WERI-Rb-1 (cell line): ENCODE data around the gene GPR25.

Source experiments
- DNase-seq: peaks from one replicate; pipeline ENCODE4 v3.0.0-alpha.2; 2020
- H3K27ac ChIP-seq: fragments of 250-450 bp; sonication (Bioruptor Pico); 2 replicates; pipeline ENCODE4 v1.5.1; 2020; ENCODE audit warnings: mild to moderate bottlenecking, moderate library complexity
- H3K27me3 ChIP-seq: fragments of 250-450 bp; sonication (Bioruptor Pico); 2 replicates; pipeline ENCODE4 v1.5.1; 2021; ENCODE audit warnings: mild to moderate bottlenecking, low read depth, moderate library complexity; ENCODE audit not compliant: insufficient read depth, severe bottlenecking
- H3K36me3 ChIP-seq: fragments of 250-450 bp; sonication (Bioruptor Pico); 2 replicates; pipeline ENCODE4 v1.5.1; 2020; ENCODE audit warnings: mild to moderate bottlenecking, moderate library complexity
- H3K4me3 ChIP-seq: 2 replicates; pipeline ENCODE4 v1.5.1; 2011; ENCODE audit warnings: low read depth, mild to moderate bottlenecking, control low read depth, low read length
- H3K9me3 ChIP-seq: fragments of 250-450 bp; sonication (Bioruptor Pico); 2 replicates; pipeline ENCODE4 v1.5.1; 2021; ENCODE audit warnings: mild to moderate bottlenecking, moderate library complexity; ENCODE audit not compliant: severe bottlenecking
- CTCF ChIP-seq: IDR thresholded peaks from 2 replicates; pipeline ENCODE4 v1.5.1; 2011; ENCODE audit warnings: low read depth, mild to moderate bottlenecking, control low read depth, inconsistent platforms, low read length

The GPR25 gene

GRCh38 chr1:200895801-200896530 lies 23.2 kb downstream of the GPR25 start:
- H3K27ac ChIP-seq, result no peak overlapping the region
- no peak for TF ChIP-seq CTCF
- DNase-seq, result no peak

GRCh38 chr1:200896531-200897196 lies 23.9 kb downstream of the GPR25 start:
- no peak for DNase-seq
- Histone ChIP-seq H3K4me3 (no peak overlapping the region), H3K27ac (no peak overlapping the region), H3K9me3 (no peaks in the 10 kb centered on the region), H3K36me3 (peaks cover 12% of the 10 kb centered on the region), H3K27me3 (no peaks in the 10 kb centered on the region)
- no peak for TF ChIP-seq CTCF

More at GRCh38 chr1:200895801-200896530, 23.2 kb downstream of the GPR25 start:
- no peaks in the 10 kb centered on the region for H3K27me3 ChIP-seq
- H3K4me3 ChIP-seq, result no peak overlapping the region
- no peaks in the 10 kb centered on the region for H3K9me3 ChIP-seq
- H3K36me3 ChIP-seq, result peaks cover 6% of the 10 kb centered on the region; the same call in 1 of the 2 replicates

- DNase-seq, result no peak
- no peak for TF ChIP-seq CTCF
- no peaks in the 10 kb centered on the region for H3K27me3 ChIP-seq
- H3K9me3 ChIP-seq, result no peaks in the 10 kb centered on the region
- no peak overlapping the region for H3K27ac ChIP-seq
- peaks cover 17% of the 10 kb centered on the region for H3K36me3 ChIP-seq
- H3K4me3 ChIP-seq, result no peak overlapping the region
These were observed 24.5 kb downstream of the GPR25 start for GRCh38 chr1:200897259-200897658.

- Histone ChIP-seq H3K9me3 (no peaks in the 10 kb centered on the region), H3K4me3 (no peak overlapping the region), H3K27me3 (no peaks in the 10 kb centered on the region), H3K27ac (no peak overlapping the region), H3K36me3 (peaks cover 17% of the 10 kb centered on the region)
- no peak for TF ChIP-seq CTCF
- no peak for DNase-seq
These were observed 26.2 kb downstream of the GPR25 start for GRCh38 chr1:200899015-200899386.

GRCh38 chr1:200899451-200899915 lies 26.7 kb downstream of the GPR25 start:
- no peak overlapping the region for H3K4me3 ChIP-seq
- H3K9me3 ChIP-seq, result no peaks in the 10 kb centered on the region
- H3K27ac ChIP-seq, result no peak overlapping the region
- no peaks in the 10 kb centered on the region for H3K27me3 ChIP-seq
- H3K36me3 ChIP-seq, result peaks cover 17% of the 10 kb centered on the region
- no peak for TF ChIP-seq CTCF
- DNase-seq, result peak; percentile 15
